Right ventricle myocardium superior (tissue), 1 donor: ENCODE measurements around the gene FYN. TPM values are rescaled to one million over a fixed set of nuclear protein-coding genes. Genes with fewer than 3 reads are reported as not detected.

Experiments
- ATAC-seq: fragments of 200-7000 bp; cut with Tn5 transposase; one replicate; pipeline ENCODE4 v1.9.1; 2020; ENCODE audit warnings: mild to moderate bottlenecking; ENCODE audit not compliant: poor library complexity
- DNase-seq: peaks from one replicate; pipeline ENCODE4 v3.0.0-alpha.2; 2020
- intact Hi-C: fragments of 100-400 bp; cut with DNase I; formaldehyde crosslinking; loops from one replicate; pipeline ENCODE4 v1.11.2; 2022
- total RNA-seq: library from RNA; stranded (reverse); fragmentation: NEBNext Ultra II Directional; extraction: Animal tissue kit (Norgen Biotek cat#: 25700); gene quantifications from one replicate; pipeline ENCODE4 v1.2.1, GENCODE V29; 2021
- donor health status: DM: no; HTN: yes; CAD: no; lungs with severe emphysema.

Gene FYN
- total RNA-seq, 1 donor from 2014 or later = 40.6 TPM

DNA sequence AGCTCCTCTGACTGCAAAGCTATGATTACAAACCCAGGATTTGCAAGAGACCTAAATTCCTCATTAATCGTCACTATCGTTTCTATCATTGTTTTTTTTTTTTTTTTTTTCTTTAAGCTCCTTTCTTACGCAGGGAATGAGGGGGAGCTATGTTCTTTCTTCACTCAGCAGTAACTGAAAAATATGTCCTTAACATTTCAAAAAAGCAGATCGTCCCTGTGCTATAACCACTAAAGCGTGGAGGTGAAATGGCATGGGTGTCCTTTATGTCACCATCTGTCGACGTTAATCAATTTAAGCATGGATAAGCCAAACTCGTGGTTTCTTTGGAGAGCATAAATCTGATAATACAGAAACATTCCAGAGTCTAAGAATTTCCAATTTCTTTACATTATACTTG lies 199.7 kb downstream of the FYN start:
- intact Hi-C loops = no loop called here
- ATAC-seq = no peak
- no peak for DNase-seq

GRCh38 chr6:111672761-111673450 lies 200.3 kb downstream of the FYN start:
- ATAC-seq (no peak), DNase-seq (no peak)
- intact Hi-C loops = no loop called here

DNA sequence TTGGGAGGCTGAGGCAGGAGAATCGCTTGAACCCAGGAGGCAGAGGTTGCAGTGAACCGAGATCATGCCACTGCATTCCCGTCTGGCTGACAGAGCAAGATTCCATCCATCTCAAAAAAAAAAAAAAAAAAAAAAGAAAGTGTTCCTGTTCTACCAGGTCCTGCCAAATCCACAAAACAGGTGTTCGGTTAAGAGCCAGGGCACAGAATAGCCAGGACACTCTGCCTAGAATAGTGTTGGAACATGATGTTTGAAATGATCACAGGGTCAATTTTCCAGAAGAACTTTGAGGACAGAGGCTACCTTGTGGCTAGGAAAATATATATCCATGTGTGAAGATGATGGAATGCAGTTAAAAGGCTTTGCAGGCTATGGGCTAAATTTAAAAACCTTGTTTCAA lies 203.9 kb downstream of the FYN start:
- no peak for ATAC-seq
- DNase-seq = no peak
- intact Hi-C loops = no loop called here

DNA sequence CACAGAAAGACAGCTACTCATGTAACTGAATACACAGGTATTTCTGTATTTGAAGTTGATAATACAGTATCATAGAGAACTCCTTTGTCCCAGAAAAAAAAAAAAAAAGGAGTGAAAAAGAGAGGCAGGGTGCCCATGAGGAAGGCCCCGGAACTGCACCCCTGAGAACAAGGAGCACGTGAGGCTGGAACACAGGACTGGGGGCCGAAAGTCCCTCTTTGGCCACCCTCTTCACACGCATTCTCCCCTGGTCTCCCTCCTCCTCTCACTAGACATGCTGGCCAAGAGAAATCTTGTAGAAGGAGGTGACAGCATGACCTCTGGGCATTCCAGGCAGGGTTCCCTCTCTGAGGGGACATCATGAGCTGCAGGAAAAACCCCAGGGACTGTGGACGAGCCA lies 204.8 kb downstream of the FYN start:
- intact Hi-C loops = no loop called here
- DNase-seq (no peak), ATAC-seq (peak; percentile 38)

DNA sequence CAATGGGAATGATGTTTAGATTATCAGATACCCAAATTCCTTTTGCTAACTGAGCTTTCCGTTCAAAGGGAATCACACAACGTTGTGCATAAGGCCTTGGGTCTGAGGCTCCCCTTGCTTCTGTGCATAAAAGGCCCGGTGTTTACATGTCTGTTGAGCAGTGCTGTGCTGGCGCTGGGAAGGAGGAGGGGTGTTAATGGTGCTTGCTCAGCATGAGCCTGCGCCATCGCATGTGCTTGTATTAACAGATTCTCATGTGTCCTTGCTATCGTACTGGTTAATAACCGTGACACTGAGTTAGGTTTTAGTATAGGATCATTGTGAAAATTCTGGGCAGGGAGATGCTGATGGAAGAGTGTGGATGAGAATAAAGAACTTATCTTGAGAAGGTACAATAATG lies 205.3 kb downstream of the FYN start:
- no peak for ATAC-seq
- intact Hi-C loops = no loop called here
- DNase-seq = no peak

- no peak for ATAC-seq
- intact Hi-C loops = no loop called here
- DNase-seq = no peak
Observed at GRCh38 chr6:111666847-111667246, 206.4 kb downstream of the FYN start.

- intact Hi-C loops = no loop called here
- no peak for DNase-seq
- ATAC-seq = peak; percentile 5
Observed at GRCh38 chr6:111664565-111665030, 208.7 kb downstream of the FYN start.

- intact Hi-C loops = no loop called here
- DNase-seq = peak; percentile 78
- ATAC-seq = peak; percentile 62
Observed at GRCh38 chr6:111663692-111664564, 209.3 kb downstream of the FYN start.

DNA sequence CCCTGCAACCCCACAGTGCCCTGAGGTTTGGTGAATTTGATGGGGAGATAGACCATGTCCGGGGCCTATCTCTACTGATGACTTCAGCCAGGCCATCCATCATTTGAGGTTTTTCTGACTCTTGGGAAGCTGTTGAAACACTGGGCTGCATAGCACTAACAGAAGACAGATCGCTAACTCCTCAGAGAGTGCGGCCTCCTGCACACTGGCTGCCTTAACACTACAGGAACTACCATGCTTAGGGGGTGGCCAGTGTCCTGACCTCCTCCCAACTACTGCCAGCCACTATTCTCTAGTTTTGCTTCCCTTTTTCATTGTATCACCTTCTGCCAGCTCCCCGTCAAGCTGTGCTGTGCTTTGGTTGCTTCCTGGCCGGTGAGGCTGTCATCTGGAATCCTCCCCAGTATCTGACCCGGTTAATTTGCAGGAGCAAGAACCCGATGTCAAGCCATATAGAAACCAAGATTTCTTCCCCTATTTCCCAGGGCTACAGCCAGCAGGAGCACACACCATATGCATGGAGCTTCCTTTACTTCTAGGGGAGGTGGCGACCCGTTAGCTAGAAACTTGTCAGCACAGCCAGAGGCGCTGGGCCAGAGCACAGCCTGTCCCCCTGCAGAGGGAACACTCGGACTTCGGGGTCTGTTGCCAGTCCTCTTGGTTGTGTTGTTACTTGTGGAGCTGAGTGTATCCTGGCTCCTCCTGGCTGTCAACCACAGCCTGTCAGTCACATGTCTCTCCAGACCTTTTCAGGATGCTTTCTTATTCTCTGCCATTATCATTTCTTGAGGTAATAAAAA lies 210.3 kb downstream of the FYN start:
- intact Hi-C loops = no loop called here
- DNase-seq (peak; percentile 77), ATAC-seq (peak; percentile 71)

DNA sequence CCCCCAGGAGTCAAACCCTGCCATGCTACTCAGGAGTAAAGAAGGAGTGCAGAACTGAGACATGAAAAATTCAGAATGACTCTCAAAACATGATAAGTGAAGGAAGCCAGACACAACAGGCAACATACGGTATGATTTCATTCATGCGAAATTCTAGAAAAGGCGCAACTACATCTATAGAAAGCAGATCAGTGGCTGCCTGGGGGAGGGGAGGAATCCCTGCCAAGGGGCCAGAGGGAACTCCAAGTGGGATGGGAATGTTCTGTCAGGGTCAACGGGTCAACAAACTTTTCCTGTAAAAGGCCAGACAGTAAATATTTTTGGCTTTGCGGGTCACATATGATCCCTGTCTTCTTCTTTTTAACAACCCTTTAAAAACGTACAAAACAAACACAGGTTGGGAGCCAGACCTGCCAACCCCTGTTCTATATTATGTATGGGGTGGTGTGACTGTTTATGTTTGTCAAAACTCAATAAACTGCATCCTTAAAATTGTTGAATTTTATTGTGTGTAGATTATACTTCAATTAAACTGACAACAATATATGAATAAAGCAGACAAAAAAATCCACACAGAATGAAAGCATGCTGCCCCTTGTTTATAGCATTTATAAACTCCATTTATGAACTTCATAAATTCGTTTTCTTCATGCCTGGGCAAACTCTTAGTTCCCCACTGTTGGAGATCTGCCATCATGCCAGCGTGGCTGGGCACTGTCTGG lies 211.0 kb downstream of the FYN start:
- ATAC-seq (no peak), DNase-seq (no peak)
- intact Hi-C loops = no loop called here

DNA sequence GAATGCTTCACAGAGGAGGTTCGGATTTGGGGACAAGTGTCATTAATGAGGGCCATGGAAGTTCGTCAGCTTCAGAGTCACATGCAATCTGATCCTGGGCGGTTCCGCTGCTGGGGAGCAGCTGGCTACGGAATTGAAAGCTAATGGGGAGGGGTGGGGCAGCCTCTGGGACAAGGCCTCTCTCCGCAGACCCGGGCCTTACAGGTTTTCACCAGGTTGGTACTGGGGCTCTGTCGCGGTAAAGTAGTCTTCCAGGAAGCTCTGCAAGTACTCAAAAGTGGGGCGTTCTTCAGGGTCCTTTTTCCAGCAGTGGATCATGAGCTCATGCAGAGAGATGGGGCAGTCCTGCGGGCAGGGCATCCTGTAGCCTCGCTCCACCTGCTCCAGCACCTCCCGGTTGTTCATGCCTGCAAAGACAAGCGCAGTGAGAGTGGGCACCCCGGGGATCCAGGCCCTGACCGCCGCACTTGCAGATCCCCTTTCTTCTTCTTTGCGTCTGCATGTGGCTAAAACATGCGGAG lies 211.7 kb downstream of the FYN start:
- no peak for ATAC-seq
- DNase-seq = no peak
- intact Hi-C loops = no loop called here

DNA sequence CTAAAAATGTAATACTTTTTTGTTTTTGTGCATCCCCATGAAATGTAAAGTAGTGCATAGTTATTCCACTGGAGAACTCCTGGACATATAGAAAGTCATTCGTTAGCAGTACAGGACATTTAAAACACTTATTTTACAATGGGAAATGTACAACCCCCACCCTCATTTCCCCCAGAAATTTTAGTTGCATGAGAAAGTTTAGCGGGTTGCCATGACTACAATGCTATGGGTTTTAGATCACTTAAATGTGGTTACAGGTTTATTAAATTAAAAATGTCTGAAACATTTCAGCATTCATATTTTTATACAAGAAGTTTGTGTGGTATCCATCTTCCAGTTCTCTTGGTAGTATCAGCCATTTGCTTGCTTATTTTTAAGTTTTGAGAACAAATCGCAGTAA lies 212.7 kb downstream of the FYN start:
- ATAC-seq (no peak), DNase-seq (no peak)
- intact Hi-C loops = no loop called here

DNA sequence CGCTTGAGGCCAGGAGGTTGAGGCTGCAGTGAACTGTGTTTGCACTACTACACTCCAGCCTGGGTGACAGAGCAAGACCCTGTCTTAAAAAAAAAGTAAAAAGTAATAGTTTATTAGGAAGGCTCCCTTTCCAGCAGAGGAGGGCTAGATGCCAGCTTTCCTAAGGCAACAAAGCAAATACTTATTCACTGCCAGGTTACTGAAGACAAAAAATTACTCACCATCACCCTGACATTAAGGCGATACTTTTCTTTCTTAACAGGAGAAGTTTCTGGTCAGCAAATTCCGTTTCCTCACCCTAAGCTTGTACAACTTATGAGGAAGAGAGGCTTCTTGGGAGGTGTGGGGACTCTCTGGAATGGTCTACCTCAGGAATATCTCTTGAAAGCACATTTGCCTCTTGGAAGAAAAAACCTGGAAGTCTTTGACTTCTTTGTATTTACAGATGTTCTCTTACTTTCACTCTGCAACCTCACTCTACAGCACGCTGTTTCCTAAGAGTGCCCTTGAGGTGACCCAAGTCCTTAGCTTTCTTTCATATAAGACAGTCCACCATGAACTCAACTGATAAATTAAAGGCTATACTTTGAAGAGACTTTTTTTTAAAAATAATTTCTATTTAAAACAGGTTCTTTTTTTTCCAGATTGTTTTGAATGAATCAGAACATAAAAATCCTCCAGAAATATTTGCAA lies 214.6 kb downstream of the FYN start:
- intact Hi-C loops = no loop called here
- DNase-seq (no peak), ATAC-seq (no peak)

GRCh38 chr6:111657146-111657545 lies 216.1 kb downstream of the FYN start:
- intact Hi-C loops = no loop called here
- no peak for ATAC-seq
- no peak for DNase-seq

GRCh38 chr6:111653979-111654378 lies 219.3 kb downstream of the FYN start:
- DNase-seq (no peak), ATAC-seq (no peak)
- intact Hi-C loops = no loop called here

- ATAC-seq (no peak), DNase-seq (no peak)
- intact Hi-C loops = no loop called here
Observed at GRCh38 chr6:111653434-111653833, 219.8 kb downstream of the FYN start.

DNA sequence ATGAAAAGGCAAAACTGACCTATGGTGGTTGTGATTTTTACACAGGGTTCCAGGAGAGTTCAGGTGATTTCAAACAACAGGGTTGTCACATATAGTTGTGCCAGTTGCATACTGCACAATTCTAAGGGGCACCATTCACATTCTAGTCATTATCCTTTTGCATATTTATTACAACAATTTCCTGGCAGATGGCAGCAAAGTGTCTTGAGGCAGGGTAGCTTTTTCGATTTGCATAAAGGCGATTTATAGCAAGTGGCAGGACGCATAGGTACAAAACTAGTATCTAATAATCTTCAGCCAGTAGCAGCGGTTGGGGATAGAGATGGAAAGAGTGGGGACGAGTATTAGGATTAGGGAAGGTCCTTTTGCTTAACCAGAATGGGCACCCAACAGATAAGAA lies 221.1 kb downstream of the FYN start:
- intact Hi-C loops = no loop called here
- DNase-seq = no peak
- no peak for ATAC-seq
